Left lung (tissue), 10 donors: ENCODE measurements around the gene TBX2. TPM values are rescaled to one million over a fixed set of nuclear protein-coding genes. Genes with fewer than 3 reads are reported as not detected.
"Not testable (repeated sequence)": the region's sequence is repeated elsewhere in the genome, so short reads cannot be mapped to it uniquely, and the experiment has no call there.

Experiments
- ATAC-seq: fragments of 200-7000 bp; cut with Tn5 transposase; one replicate; pipeline ENCODE4 v1.9.1; 2020; ENCODE audit warnings: moderate library complexity
- DNase-seq, 4 donors: peaks; one replicate each; pipeline ENCODE4 v3.0.0-alpha.2; 2013 to 2020
- H3K27ac ChIP-seq, 2 donors: fragments of 200-600 bp; sonication (generic) in 1 of 2; one replicate each; pipeline versions ENCODE4 v1.5.0 to v1.8.0; 2020 to 2021
- H3K27me3 ChIP-seq, 2 donors: fragments of 200-600 bp; sonication (generic) in 1 of 2; one replicate each; pipeline versions ENCODE4 v1.5.0 to v1.8.0; 2020 to 2021
- H3K36me3 ChIP-seq, 2 donors: fragments of 200-600 bp; sonication (generic) in 1 of 2; one replicate each; pipeline versions ENCODE4 v1.5.0 to v1.8.0; 2020 to 2021
- H3K4me1 ChIP-seq, 2 donors: fragments of 200-600 bp; one replicate each; pipeline ENCODE4 v1.8.0; 2021
- H3K4me3 ChIP-seq, 2 donors: fragments of 200-600 bp; sonication (generic) in 1 of 2; one replicate each; pipeline versions ENCODE4 v1.5.0 to v1.8.0; 2020 to 2021; ENCODE audit warnings: mild to moderate bottlenecking in 1 of 2
- H3K9me3 ChIP-seq, 2 donors: fragments of 200-600 bp; sonication (generic) in 1 of 2; one replicate each; pipeline versions ENCODE4 v1.5.0 to v1.8.0; 2020 to 2021
- intact Hi-C, 2 donors: fragments of 100-400 bp; cut with DNase I; formaldehyde crosslinking; loops; one replicate each; pipeline versions ENCODE4 v1.11.2 to v1.14.2; 2022
- polyA plus RNA-seq, 6 donors: library from polyadenylated mRNA; unstranded; fragments of 120-200 nt; gene quantifications; one replicate each; pipeline ENCODE4 v1.2.1, GENCODE V29; 2013; ENCODE audit not compliant: insufficient read length in 6 of 6
- total RNA-seq, 2 donors: library from RNA; stranded (reverse); fragmentation: NEBNext Ultra II Directional; extraction: Animal tissue kit (Norgen Biotek cat#: 25700); gene quantifications; one replicate each; pipeline ENCODE4 v1.2.1, GENCODE V29; 2021
- TF ChIP-seq, protein P1 (sequence below), 2 donors: fragments of 200-600 bp; sonication (generic) in 1 of 2; IDR thresholded peaks; one replicate each; pipeline versions ENCODE4 v1.5.0 to v1.8.0; 2021; ENCODE audit warnings: antibody characterized with exemption in 2 of 2
- donor health status: DM: no; HTN: yes; CAD: no.
- donor health status: DM: no; HTN: no; CAD: no.

TBX2 gene
- total and polyA plus RNA-seq, 8 donors = 104 to 258 (median 166) TPM

DNA sequence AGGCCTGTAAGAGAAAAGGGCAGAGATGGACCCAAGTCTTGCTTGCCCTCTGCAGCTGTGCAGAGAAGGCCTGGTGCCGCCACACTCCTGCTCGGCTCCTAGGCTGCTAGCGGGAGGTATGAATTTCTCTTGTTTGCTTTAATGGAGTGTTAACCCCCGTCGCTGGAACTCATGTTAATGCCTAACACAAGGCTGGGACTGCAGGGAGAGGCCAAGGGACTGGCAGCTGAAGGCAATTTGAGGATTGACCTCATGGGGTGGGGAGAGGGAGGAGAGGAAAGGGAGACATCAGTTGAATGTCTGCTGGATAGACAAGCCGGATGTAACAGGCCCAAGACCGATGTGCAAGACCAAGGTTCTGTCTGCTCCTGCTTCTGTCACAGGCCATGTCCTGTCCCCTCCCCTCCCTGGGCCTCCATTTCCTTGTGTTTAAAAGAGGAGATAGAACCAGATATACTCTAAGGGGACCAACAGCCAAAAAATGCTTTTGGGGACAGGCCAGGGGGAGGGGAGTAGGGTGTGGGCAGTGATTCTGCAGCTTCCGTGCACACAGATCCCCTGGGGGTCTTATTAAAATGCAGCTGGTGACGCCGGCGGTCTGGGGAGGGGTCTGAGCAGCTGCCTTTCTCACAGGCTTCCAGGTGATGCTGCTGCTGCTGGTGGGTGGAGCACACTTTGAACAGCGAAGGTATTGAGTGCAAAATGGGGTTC, 46.7 kb upstream of the TBX2 start:
- Histone ChIP-seq H3K36me3 (no peaks in the 10 kb centered on the region), H3K27ac (no peak overlapping the region), H3K4me1 (peaks cover 0 to 7% of the 10 kb centered on the region in 2 donors), H3K4me3 (no peak overlapping the region), H3K9me3 (no peaks in the 10 kb centered on the region), H3K27me3 (no peaks in the 10 kb centered on the region)
- ATAC-seq (no peak), DNase-seq (no peak)
- TF ChIP-seq, protein P1, sequence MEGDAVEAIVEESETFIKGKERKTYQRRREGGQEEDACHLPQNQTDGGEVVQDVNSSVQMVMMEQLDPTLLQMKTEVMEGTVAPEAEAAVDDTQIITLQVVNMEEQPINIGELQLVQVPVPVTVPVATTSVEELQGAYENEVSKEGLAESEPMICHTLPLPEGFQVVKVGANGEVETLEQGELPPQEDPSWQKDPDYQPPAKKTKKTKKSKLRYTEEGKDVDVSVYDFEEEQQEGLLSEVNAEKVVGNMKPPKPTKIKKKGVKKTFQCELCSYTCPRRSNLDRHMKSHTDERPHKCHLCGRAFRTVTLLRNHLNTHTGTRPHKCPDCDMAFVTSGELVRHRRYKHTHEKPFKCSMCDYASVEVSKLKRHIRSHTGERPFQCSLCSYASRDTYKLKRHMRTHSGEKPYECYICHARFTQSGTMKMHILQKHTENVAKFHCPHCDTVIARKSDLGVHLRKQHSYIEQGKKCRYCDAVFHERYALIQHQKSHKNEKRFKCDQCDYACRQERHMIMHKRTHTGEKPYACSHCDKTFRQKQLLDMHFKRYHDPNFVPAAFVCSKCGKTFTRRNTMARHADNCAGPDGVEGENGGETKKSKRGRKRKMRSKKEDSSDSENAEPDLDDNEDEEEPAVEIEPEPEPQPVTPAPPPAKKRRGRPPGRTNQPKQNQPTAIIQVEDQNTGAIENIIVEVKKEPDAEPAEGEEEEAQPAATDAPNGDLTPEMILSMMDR (IDR thresholded peaks at IDR 0.05) = no peak
- intact Hi-C loops = no loop called here

DNA sequence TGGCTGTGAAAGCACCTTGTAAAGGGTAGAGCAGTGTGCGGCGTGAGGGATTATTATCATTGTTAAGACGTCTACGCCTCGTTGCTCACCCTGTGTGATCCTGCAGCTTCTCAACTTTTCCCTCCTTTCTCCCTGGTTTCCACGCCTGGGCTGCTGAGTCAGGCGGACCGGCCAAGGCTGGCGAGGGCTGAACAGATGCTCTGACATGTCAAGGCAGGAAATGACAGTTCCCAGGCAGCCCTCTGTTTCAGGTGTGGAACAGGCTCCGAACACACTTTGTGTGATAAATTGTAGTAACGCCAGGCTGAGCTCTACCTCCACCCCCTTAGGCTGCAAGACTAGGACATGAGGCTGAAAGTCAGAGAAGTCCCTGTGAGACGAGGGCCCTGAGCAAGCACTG, 46.0 kb upstream of the TBX2 start:
- no peak for DNase-seq
- H3K9me3 ChIP-seq = no peaks in the 10 kb centered on the region
- H3K27me3 ChIP-seq = no peaks in the 10 kb centered on the region
- TF ChIP-seq, protein P1 (IDR thresholded peaks at IDR 0.05) = no peak
- H3K27ac ChIP-seq = no peak overlapping the region
- H3K36me3 ChIP-seq = no peaks in the 10 kb centered on the region
- intact Hi-C loops = no loop called here
- ATAC-seq = no peak
- H3K4me3 ChIP-seq = no peak overlapping the region
- peaks cover 0 to 7% of the 10 kb centered on the region in 2 donors for H3K4me1 ChIP-seq

DNA sequence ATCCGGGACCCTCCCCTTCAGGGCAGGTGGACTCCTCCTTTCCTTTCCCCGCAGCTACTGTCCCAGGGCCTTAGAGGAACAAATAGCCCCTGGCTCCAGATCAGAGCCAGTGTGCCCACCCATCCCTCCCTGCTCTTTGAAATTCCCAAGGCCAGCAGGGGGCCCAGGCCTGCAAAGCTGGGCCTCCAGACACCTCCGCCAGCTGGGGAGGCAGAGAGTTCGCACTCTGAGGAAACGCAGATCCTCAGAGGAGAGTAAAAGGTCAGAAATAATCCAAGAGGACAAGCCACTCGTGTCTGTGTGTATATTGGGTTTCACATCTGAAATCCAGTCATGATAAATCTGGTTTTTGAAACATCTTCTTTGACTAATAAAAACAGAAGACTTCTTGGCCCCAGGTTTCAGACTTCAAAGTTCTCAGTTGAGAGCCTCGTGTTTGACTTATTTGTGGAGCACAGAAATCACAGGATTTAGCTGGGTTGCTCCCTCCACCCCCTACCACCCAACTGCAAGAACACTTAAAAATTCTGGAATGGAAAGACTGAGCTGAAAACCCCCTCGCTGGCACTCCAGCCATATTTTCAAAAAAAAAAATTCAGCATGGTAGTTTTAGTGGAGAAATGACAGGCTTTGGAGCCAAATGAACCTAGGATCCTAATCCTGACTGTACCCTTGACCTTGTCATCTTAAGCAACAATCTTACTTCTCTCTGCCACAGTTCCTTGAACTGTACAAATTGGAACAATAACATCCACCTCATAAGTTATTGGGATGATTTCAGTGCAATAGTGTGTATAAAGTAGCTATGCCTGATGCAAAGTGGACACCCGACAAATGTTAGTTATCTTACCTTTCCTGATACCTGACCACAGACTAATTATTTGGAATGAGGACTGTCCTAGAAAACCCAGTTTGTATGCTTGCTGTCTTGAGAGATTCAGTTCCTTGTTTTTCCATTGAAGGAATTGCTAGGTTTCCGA, 44.5 kb upstream of the TBX2 start:
- Histone ChIP-seq H3K36me3 (no peaks in the 10 kb centered on the region), H3K27me3 (no peaks in the 10 kb centered on the region), H3K4me1 (peaks cover 0 to 7% of the 10 kb centered on the region in 2 donors), H3K27ac (no peak overlapping the region), H3K9me3 (no peaks in the 10 kb centered on the region), H3K4me3 (no peak overlapping the region)
- DNase-seq (no peak), ATAC-seq (no peak)
- intact Hi-C loops = no loop called here
- TF ChIP-seq, protein P1 (IDR thresholded peaks at IDR 0.05) = no peak

DNA sequence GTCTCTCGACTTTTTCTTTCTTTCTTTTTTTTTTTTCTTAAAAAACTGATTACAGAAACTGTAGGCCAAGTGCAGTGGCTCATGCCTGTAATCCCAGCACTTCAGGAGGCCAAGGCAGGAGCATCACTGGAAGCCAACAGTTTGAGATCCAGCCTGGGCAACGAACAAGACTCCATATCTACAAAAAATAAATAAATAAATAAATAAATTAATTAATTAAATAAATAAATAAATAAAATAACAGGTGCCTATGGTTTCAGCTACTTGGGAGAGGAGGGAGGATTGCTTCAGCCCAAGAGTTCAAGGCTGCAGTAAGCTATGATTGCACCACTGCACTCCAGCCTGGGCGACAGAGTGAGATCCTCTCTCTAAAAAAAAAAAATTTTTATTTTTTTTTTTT, 42.6 kb upstream of the TBX2 start:
- H3K4me3 ChIP-seq, H3K9me3 ChIP-seq, intact Hi-C loops, H3K27ac ChIP-seq, H3K36me3 ChIP-seq, H3K27me3 ChIP-seq, ATAC-seq, DNase-seq: not testable (repeated sequence)
- H3K4me1 ChIP-seq = peaks cover 0 to 10% of the 10 kb centered on the region in 2 donors

DNA sequence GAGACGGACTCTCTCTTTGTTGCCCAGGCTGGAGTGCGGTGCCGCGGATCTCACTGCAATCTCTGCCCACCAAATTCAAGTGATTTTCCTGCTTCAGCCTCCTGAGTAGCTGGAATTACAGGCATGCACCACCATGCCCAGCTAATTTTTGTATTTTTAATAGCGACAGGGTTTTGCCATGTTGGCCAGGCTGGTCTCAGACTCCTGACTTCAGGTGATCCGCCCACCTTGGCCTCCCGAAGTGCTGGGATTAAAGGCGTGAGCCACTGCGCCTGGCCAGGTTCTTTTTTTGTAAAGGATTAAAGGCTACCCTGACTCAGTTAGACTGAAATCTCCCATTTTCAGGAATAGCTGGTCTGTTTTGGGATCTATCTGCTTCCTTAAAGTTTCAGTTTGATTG, 40.1 kb upstream of the TBX2 start:
- H3K27ac ChIP-seq, DNase-seq, ATAC-seq, H3K4me3 ChIP-seq, H3K9me3 ChIP-seq, H3K4me1 ChIP-seq, intact Hi-C loops, H3K27me3 ChIP-seq, H3K36me3 ChIP-seq: not testable (repeated sequence)

DNA sequence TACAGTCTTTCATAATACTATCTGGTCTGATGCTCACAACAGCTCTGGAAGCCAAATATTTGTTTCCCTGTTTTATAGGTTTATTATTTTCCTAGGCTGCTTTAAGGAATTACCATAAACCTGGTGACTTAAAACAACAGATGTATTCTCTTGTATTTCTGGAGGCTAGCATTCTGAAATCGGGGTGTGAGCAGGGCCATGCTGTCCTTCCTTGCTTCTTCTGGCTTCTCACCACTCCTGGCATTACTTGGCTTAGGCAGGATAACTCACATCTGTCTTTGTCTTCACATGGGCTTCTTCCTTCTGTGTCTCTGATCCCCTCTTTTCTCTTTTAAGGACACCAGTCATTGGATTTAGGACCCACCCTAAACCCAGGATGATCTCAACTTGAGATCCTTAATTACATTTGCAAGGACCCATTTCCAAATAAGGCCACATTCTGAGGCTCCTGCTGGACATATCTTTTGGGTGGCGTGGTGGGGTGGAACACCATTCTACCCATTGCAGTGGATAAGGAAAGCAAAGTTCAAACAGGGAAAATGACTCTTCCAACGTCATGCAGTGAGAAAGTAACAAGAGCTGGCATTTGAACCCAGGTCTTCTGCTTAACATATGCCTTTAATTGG, 39.2 kb upstream of the TBX2 start:
- Histone ChIP-seq H3K27me3 (no peaks in the 10 kb centered on the region), H3K27ac (no peak overlapping the region), H3K36me3 (no peaks in the 10 kb centered on the region), H3K9me3 (no peaks in the 10 kb centered on the region), H3K4me3 (no peak overlapping the region), H3K4me1 (peaks cover 0 to 7% of the 10 kb centered on the region in 2 donors)
- ATAC-seq (no peak), DNase-seq (no peak)
- intact Hi-C loops = no loop called here
- TF ChIP-seq, protein P1 (IDR thresholded peaks at IDR 0.05) = no peak
